Heart right ventricle (tissue), 16 donors: ENCODE measurements around the gene IGF2R. TPM values are rescaled to one million over a fixed set of nuclear protein-coding genes. Genes with fewer than 3 reads are reported as not detected.

Source experiments
- ATAC-seq, 8 donors: fragments of 200-7000 bp; cut with Tn5 transposase; one replicate each; pipeline ENCODE4 v1.9.1; 2020; ENCODE audit warnings: mild to moderate bottlenecking in 8 of 8, moderate library complexity in 8 of 8, moderate number of reproducible peaks in 1 of 8
- DNase-seq, 2 donors: peaks; one replicate each; pipeline ENCODE4 v3.0.0-alpha.2; 2020
- H3K27ac ChIP-seq, 10 donors: fragments of 200-600 bp; sonication (generic) in 2 of 10; one replicate each; pipeline versions ENCODE4 v1.5.0 to v1.8.0; 2020 to 2022; ENCODE audit warnings: mild to moderate bottlenecking in 3 of 10
- H3K27me3 ChIP-seq, 7 donors: fragments of 200-600 bp; one replicate each; pipeline ENCODE4 v1.8.0; 2021 to 2022; ENCODE audit warnings: mild to moderate bottlenecking in 2 of 7
- H3K36me3 ChIP-seq, 9 donors: fragments of 200-600 bp; sonication (generic) in 1 of 9; one replicate each; pipeline versions ENCODE4 v1.5.0 to v1.8.0; 2020 to 2022; ENCODE audit warnings: mild to moderate bottlenecking in 2 of 9
- H3K4me1 ChIP-seq, 9 donors: fragments of 200-600 bp; sonication (generic) in 1 of 9; one replicate each; pipeline versions ENCODE4 v1.5.0 to v1.8.0; 2020 to 2022; ENCODE audit warnings: mild to moderate bottlenecking in 4 of 9
- H3K4me3 ChIP-seq, 10 donors: fragments of 200-600 bp; sonication (generic) in 2 of 10; one replicate each; pipeline versions ENCODE4 v1.5.0 to v1.8.0; 2020 to 2022; ENCODE audit warnings: mild to moderate bottlenecking in 7 of 10, moderate library complexity in 2 of 10
- H3K9me3 ChIP-seq, 11 donors: fragments of 200-600 bp in 10 of 11; sonication (generic) in 2 of 11; one replicate each; pipeline versions ENCODE4 v1.5.0 to v1.8.0; 2013 to 2022; ENCODE audit warnings: mild to moderate bottlenecking in 2 of 11, control low read depth in 1 of 11, moderate library complexity in 1 of 11
- CTCF ChIP-seq, 9 donors: fragments of 200-600 bp; sonication (generic) in 2 of 9; IDR thresholded peaks; one replicate each; pipeline versions ENCODE4 v1.5.0 to v1.8.0; 2021 to 2022; ENCODE audit warnings: antibody characterized with exemption in 9 of 9, mild to moderate bottlenecking in 5 of 9, moderate library complexity in 1 of 9
- WGBS, 2 donors: extraction: QIAGEN DNeasy Blood & Tissue Kit; methylation state at CpG; one replicate each; pipeline ENCODE4 v1.1.7; 2013; ENCODE audit warnings: inconsistent platforms in 1 of 2; 5-methylcytosine and 5-hydroxymethylcytosine counted together
- intact Hi-C, 10 donors: fragments of 100-400 bp; cut with DNase I; formaldehyde crosslinking; loops; one replicate each; pipeline versions ENCODE4 v1.11.1 to v1.14.2; 2022
- polyA plus RNA-seq, 2 donors: library from polyadenylated mRNA; stranded (reverse); fragments of 200-250 nt; gene quantifications; one replicate each; pipeline ENCODE4 v1.2.3, GENCODE V29; 2013
- total RNA-seq, 10 donors: library from RNA; stranded (reverse); fragmentation: NEBNext Ultra II Directional in 3 of 10; extraction: Animal tissue kit (Norgen Biotek cat#: 25700) in 3 of 10; gene quantifications; one replicate each; pipeline versions ENCODE4 v1.2.1 to v1.2.4, GENCODE V29; 2021 to 2023
- donor health status: Arrhythmogenic right ventricular cardiomyopathy.
- donor health status: ischemic (EF 13 %, LVEDD 7.1; RV severe dilation, severe dysfunction).
- donor health status: healthy with polysubstance abuse.
- donor health status: DM: no; HTN: yes; CAD: no.
- donor health status: DM: no; HTN: no; CAD: no.
- donor health status: ischemic (EF 25% LVEDD 6.9; RV normal size, moderate dysfunction).
- donor health status: ischemic (EF 25% LVEDD 5.7; RV mildly dilated, moderate dysfunction).
- donor health status: healthy.
- donor health status: DM: yes; HTN: yes; CAD: no.
- donor health status: Ischemic cardiomyopathy.
- donor health status: ischemic (EF 35%, LVEDD 5.7; RV mildly dilated, moderate dysfunction).
- donor health status: nonischemic (EF 11% LVEDD 7.7; RV severe dilation, severe dysfunction).
- donor health status: DM: yes; HTN: yes; CAD: no.
- donor health status: PGD.
- donor health status: ischemic (EF 29% LVEDD 5.4; RV normal size, mild dysfunction).
- donor health status: nonischemic (EF 23%, LVEDD 6.1; RV moderate dilation, normal function).

Gene IGF2R
- total and polyA plus RNA-seq, 12 donors, result 13.7 to 95.6 (median 70.2) TPM

- H3K27ac ChIP-seq, result no peak overlapping the region
- H3K4me3 ChIP-seq, result no peak overlapping the region
- no peaks in the 10 kb centered on the region for H3K9me3 ChIP-seq
- peaks cover 0 to 13% (median 0%) of the 10 kb centered on the region in 7 donors for H3K27me3 ChIP-seq
- 80% methylated on average over 6 of the region's 6 CpGs for WGBS, 2 donors
- no peaks in the 10 kb centered on the region for H3K4me1 ChIP-seq
- H3K36me3 ChIP-seq, result no peaks in the 10 kb centered on the region
- no peak for DNase-seq
- intact Hi-C loops, result no loop called here
- TF ChIP-seq CTCF (IDR thresholded peaks at IDR 0.05), result no peak
- ATAC-seq, result no peak
Measured at GRCh38 chr6:160128879-160129516, 160.1 kb downstream of the IGF2R start.

- Histone ChIP-seq H3K27me3 (peaks cover 0 to 14% (median 0%) of the 10 kb centered on the region in 7 donors), H3K9me3 (no peaks in the 10 kb centered on the region), H3K4me3 (no peak overlapping the region), H3K36me3 (no peaks in the 10 kb centered on the region), H3K27ac (no peak overlapping the region), H3K4me1 (no peaks in the 10 kb centered on the region)
- no peak for DNase-seq
- intact Hi-C loops, result loop anchor here in 2 of 10 donors (10.0 kb wide), 2 partner anchors 325 to 405 kb away; no protein-coding TSS in a partner anchor
- WGBS, 2 donors, result 89 to 94% methylated on average over 10 of the region's 10 CpGs
- no peak for ATAC-seq
- no peak for TF ChIP-seq CTCF (IDR thresholded peaks at IDR 0.05)
Measured at GRCh38 chr6:160129881-160130615, 161.2 kb downstream of the IGF2R start.

- DNase-seq (no peak), ATAC-seq (peak in 1 of 8 donors; percentile 23)
- Histone ChIP-seq H3K36me3 (no peaks in the 10 kb centered on the region), H3K9me3 (no peaks in the 10 kb centered on the region), H3K4me1 (no peaks in the 10 kb centered on the region), H3K4me3 (no peak overlapping the region), H3K27me3 (peaks cover 0 to 14% (median 0%) of the 10 kb centered on the region in 7 donors), H3K27ac (no peak overlapping the region)
- 91 to 94% methylated on average over 13 of the region's 13 CpGs for WGBS, 2 donors
- TF ChIP-seq CTCF (IDR thresholded peaks at IDR 0.05), result no peak
- intact Hi-C loops, result loop anchor here in 2 of 10 donors (10.0 kb wide), 2 partner anchors 324 to 404 kb away; no protein-coding TSS in a partner anchor
Measured at GRCh38 chr6:160130729-160131484, 162.0 kb downstream of the IGF2R start.

- Histone ChIP-seq H3K9me3 (no peaks in the 10 kb centered on the region), H3K4me1 (no peaks in the 10 kb centered on the region), H3K27ac (no peak overlapping the region), H3K36me3 (no peaks in the 10 kb centered on the region), H3K4me3 (no peak overlapping the region), H3K27me3 (peaks cover 0 to 14% (median 0%) of the 10 kb centered on the region in 7 donors)
- no peak for ATAC-seq
- TF ChIP-seq CTCF (IDR thresholded peaks at IDR 0.05), result no peak
- DNase-seq, result no peak
- intact Hi-C loops, result loop anchor here in 2 of 10 donors (10.0 kb wide), 2 partner anchors 323 to 403 kb away; no protein-coding TSS in a partner anchor
- WGBS, 2 donors, result 84 to 86% methylated on average over 19 of the region's 19 CpGs
Measured at GRCh38 chr6:160131636-160132296, 162.9 kb downstream of the IGF2R start.
